Thyroid gland (tissue), 4 donors: Measurements from ENCODE around the gene UBR4. TPM values are rescaled to one million over a fixed set of nuclear protein-coding genes. Genes with fewer than 3 reads are reported as not detected.
"Not testable (repeated sequence)": the region's sequence is repeated elsewhere in the genome, so short reads cannot be mapped to it uniquely, and the experiment has no call there.

ENCODE experiments used
- DNase-seq, 2 donors: peaks; one replicate each; pipeline ENCODE4 v3.0.0-alpha.2; 2019
- H3K27ac ChIP-seq, 3 donors: fragments of 200-600 bp; sonication (generic); 1 replicate in 2 of 3; 2 replicates in 1 of 3; pipeline ENCODE4 v1.5.1; 2016 to 2019; ENCODE audit warnings: mild to moderate bottlenecking in 1 of 3, moderate library complexity in 1 of 3
- H3K27me3 ChIP-seq: fragments of 200-600 bp; sonication (generic); one replicate; pipeline ENCODE4 v1.5.1; 2019
- H3K36me3 ChIP-seq, 2 donors: fragments of 200-600 bp; sonication (generic); one replicate each; pipeline ENCODE4 v1.5.1; 2016 to 2019
- H3K4me1 ChIP-seq, 2 donors: fragments of 200-600 bp; sonication (generic); one replicate each; pipeline ENCODE4 v1.5.1; 2017 to 2019
- H3K4me3 ChIP-seq, 3 donors: fragments of 200-600 bp; sonication (generic); replicated peaks in 1 of 3; 1 replicate in 2 of 3; 2 replicates in 1 of 3; pipeline ENCODE4 v1.5.1; 2016; ENCODE audit warnings: mild to moderate bottlenecking in 1 of 3
- H3K9me3 ChIP-seq: fragments of 200-600 bp; sonication (generic); one replicate; pipeline ENCODE4 v1.5.1; 2017
- CTCF ChIP-seq, 6 experiments: fragments of 200-600 bp in 3 of 6; fragments of 450-650 bp in 3 of 6; sonication (generic) in 3 of 6; IDR thresholded peaks; one replicate each; pipeline ENCODE4 v1.5.1; 2016 to 2019; ENCODE audit warnings: antibody characterized with exemption in 6 of 6, mild to moderate bottlenecking in 2 of 6, inconsistent platforms in 1 of 6, moderate library complexity in 1 of 6
- POLR2A ChIP-seq, 2 donors: fragments of 450-650 bp; IDR thresholded peaks; one replicate each; pipeline ENCODE4 v1.6.1; 2017; ENCODE audit warnings: antibody characterized with exemption in 2 of 2, mild to moderate bottlenecking in 2 of 2, moderate library complexity in 1 of 2
- WGBS, 2 donors: methylation state at CpG; one replicate each; pipeline ENCODE4 v1.1.5; 2017; 5-methylcytosine and 5-hydroxymethylcytosine counted together
- intact Hi-C: fragments of 100-400 bp; cut with DNase I; formaldehyde crosslinking; loops from one replicate; pipeline ENCODE4 v1.15.1; 2023
- total RNA-seq, 4 donors: library from RNA; depleted of rRNA; stranded (reverse); fragments of >200 nt; gene quantifications; one replicate each; pipeline ENCODE4 v1.2.3, GENCODE V29; 2016

UBR4 gene
- total RNA-seq, result 100 to 1,000 TPM; 110 to 221 (median 160) TPM

GRCh38 chr1:19209990-19210771, at the start of gene UBR4:
Gene UBR4 (minus strand): TSS chr1:19210266. CDS start chr1:19210248, 18 bp downstream.
- Histone ChIP-seq H3K27ac (peak within 1 kb of the TSS; percentile 77 to 92 (median 89)), H3K9me3 (no peaks in the 10 kb centered on the region), H3K36me3 (no peaks in the 10 kb centered on the region), H3K27me3 (no peaks in the 10 kb centered on the region), H3K4me1 (peaks cover 15 to 19% of the 10 kb centered on the region in 2 donors), H3K4me3 (peak within 1 kb of the TSS; percentile 54 to 91 (median 79))
- 0% methylated on average over 25 to 32 of the region's 80 CpGs for WGBS, 2 donors
- peak; percentile 95 to 96 for DNase-seq
- peak in 1 of 6 experiments; percentile 2 for TF ChIP-seq CTCF (IDR thresholded peaks at IDR 0.05)
- TF ChIP-seq POLR2A (IDR thresholded peaks at IDR 0.05), result peak; percentile 40 to 94
- intact Hi-C loops, result no loop called here

GRCh38 chr1:19258353-19258752, 48.3 kb upstream of the UBR4 start:
- WGBS, 2 donors, result 96 to 98% methylated on average over 10 of the region's 10 CpGs
- no peak for DNase-seq

GRCh38 chr1:19257178-19257914, 47.3 kb upstream of the UBR4 start:
- intact Hi-C loops, result loop anchor here (10.0 kb wide), 1 partner anchor 397 kb away; no protein-coding TSS in a partner anchor
- Histone ChIP-seq H3K4me1 (peaks cover 6 to 7% of the 10 kb centered on the region in 2 donors), H3K27ac (no peak overlapping the region), H3K4me3 (no peak overlapping the region), H3K9me3 (no peaks in the 10 kb centered on the region), H3K36me3 (peaks cover 28 to 32% of the 10 kb centered on the region in 2 donors), H3K27me3 (no peaks in the 10 kb centered on the region)
- TF ChIP-seq CTCF (IDR thresholded peaks at IDR 0.05) (no peak), POLR2A (IDR thresholded peaks at IDR 0.05) (no peak)
- 66 to 73% methylated on average over 15 of the region's 15 CpGs for WGBS, 2 donors
- no peak for DNase-seq

More at GRCh38 chr1:19258353-19258752, 48.3 kb upstream of the UBR4 start:
- TF ChIP-seq CTCF (IDR thresholded peaks at IDR 0.05), result no peak
- TF ChIP-seq POLR2A (IDR thresholded peaks at IDR 0.05), result no peak
- Histone ChIP-seq H3K36me3 (peaks cover 28 to 32% of the 10 kb centered on the region in 2 donors), H3K9me3 (no peaks in the 10 kb centered on the region), H3K27me3 (no peaks in the 10 kb centered on the region), H3K4me3 (no peak overlapping the region), H3K27ac (no peak overlapping the region), H3K4me1 (no peaks in the 10 kb centered on the region)
- intact Hi-C loops, result loop anchor here (10.0 kb wide), 1 partner anchor 396 kb away; no protein-coding TSS in a partner anchor

- intact Hi-C loops, result loop anchor here (10.0 kb wide), 1 partner anchor 398 kb away; no protein-coding TSS in a partner anchor
- peaks cover 28 to 32% of the 10 kb centered on the region in 2 donors for H3K36me3 ChIP-seq
Measured at GRCh38 chr1:19256301-19256700, 46.2 kb upstream of the UBR4 start.

GRCh38 chr1:19255288-19255687, 45.2 kb upstream of the UBR4 start:
- Histone ChIP-seq H3K27me3 (no peaks in the 10 kb centered on the region), H3K9me3 (no peaks in the 10 kb centered on the region), H3K36me3 (peaks cover 28 to 29% of the 10 kb centered on the region in 2 donors), H3K4me3 (no peak overlapping the region), H3K4me1 (peaks cover 16 to 20% of the 10 kb centered on the region in 2 donors), H3K27ac (no peak overlapping the region)
- intact Hi-C loops, result loop anchor here (10.0 kb wide), 1 partner anchor 400 kb away; no protein-coding TSS in a partner anchor
- DNase-seq, result no peak
- WGBS, 2 donors, result 84 to 87% methylated on average over 4 of the region's 4 CpGs
- TF ChIP-seq POLR2A (IDR thresholded peaks at IDR 0.05) (no peak), CTCF (IDR thresholded peaks at IDR 0.05) (no peak)

More at GRCh38 chr1:19256301-19256700, 46.2 kb upstream of the UBR4 start:
- not testable (repeated sequence) for H3K4me3 ChIP-seq, H3K27me3 ChIP-seq, H3K9me3 ChIP-seq, H3K27ac ChIP-seq, DNase-seq
- 87 to 93% methylated on average over 4 to 5 of the region's 5 CpGs for WGBS, 2 donors
- peaks cover 9 to 12% of the 10 kb centered on the region in 2 donors for H3K4me1 ChIP-seq
